ENCODE data around the gene HELLS.
"Not testable (repeated sequence)": the region's sequence is repeated elsewhere in the genome, so short reads cannot be mapped to it uniquely, and the experiment has no call there.

The HELLS gene

DNA sequence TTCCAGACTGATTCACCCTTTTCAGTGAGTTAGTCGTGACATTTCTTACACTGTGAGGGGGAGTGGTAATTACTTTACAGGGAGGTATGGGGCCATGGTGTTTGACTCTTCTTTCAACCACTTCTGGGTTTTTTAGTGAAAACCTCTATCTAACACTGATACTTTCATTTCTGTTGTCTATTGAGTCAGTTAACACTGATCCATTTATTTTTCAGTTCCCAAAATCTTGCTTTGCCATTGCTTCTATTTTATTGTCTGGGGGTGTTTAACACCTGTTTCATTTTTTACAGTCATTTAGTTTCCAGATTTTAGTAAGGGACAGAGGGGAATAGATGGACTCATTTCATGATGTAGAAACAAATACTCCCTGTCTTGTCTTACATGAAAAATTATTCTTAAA is 61.5 kb downstream of the HELLS start:
- DNase-seq (ENCODE audit: low read depth in 2 of 2): no peak

DNA sequence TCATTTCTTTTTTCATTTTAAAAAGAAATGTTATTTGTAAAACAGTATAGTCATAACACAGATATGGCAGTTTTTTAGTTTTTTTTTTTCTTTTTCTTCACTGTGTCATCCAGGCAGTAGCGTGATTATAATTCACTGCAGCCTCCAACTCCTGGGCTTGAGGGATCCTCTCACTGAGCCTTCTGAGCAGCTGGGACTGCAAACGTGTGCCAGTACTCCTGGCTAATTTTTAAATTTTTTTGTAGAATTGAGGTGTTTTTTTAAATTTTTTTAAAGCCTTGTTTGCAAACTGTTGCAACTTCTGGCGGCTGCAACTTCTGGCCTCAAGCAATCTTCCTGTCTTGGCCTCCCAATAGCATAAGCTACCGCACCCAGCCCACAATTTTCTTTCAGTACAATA is 63.0 kb downstream of the HELLS start:
- DNase-seq (ENCODE audit: low read depth in 2 of 2): no peak

DNA sequence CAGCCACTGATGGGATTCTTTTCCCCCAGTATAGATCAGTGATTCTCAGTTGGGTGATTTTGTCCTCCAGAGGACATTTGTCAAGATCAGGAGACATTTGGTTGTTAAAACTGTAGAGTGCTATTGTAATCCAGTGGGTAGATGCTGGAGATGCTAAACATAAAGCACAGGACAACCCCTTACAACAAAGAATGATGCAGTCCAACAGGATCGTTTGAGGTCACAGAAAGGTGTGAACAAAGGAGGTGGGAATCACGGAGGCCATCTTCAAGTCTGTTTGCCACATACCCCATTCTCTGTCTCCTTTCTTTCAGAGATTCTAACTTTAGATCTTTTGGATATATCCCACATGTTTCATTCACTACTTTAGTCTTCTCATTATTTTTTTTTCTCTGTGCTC is 69.0 kb downstream of the HELLS start:
- DNase-seq (ENCODE audit: low read depth in 2 of 2): no peak

DNA sequence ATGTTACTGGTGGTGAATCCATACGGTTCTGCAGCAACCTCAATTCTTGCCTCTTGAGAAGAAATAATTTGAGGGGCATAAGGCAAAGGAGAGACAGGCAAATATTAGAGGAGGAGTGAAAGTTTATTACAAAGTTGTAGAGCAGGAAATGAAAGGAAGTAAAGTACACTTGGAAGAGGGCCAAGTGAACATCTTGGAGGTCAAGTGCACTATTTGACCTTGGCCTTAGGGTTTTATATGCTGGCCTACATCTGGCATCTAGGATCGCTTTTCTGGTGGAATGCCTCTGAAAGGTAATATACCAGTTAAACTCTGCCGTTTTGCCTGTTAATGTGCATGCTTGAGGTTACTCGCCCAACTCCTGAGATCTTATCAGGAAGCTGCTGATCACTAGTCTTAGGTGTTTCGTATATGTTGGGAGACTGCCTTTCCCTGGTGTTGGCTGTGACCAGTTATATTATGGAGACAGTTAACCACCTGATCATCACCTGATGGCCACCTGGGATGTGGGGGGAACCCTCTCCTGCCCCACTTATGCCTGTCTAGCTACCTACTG is 71.9 kb downstream of the HELLS start:
- no peak for DNase-seq (ENCODE audit: low read depth in 2 of 2)

DNA sequence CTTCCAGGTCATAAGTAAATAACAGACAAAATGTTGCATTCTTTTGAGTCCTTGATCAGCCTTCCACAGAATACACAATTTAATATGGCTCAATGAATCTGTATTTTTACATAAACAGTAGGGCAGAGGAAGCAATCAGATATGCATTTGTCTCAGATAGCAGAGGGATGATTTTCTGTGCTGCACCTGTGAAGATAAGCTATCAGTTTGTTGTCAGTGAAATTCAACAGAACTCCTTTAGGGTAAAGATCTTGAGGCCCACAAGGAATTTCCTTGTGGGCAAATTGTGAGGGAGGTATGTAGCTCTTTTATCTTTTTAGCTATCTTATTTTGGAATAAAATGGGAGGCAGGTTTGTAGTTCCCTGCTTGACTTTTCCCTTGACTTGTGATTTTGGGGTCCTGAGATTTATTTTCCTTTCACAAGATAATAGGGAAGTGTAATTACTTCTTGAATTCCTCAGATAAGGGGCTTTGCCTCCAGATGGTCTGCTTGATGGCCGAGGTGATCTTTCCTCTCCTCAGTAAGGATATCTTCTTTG is 77.1 kb downstream of the HELLS start:
- DNase-seq (ENCODE audit: low read depth in 2 of 2): no peak

DNA sequence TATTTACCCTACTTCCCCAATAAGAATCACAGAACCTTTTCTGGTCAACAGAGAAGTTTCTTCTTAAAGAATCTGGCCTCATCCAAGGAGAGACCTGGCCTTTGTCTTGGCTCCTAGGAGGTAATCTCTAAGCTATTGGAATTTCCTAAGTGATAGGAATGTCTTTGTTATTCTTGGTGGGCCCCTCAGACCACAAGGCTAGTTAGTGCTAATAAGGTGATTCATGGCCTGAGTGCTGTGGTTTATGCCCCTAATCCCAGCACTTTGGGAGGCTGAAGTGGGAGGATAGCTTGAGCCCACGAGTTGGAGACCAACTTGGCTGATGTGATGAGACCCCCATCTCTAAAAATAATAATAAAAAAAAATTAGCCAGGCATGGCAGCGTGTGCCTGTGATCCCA is 78.0 kb downstream of the HELLS start:
- no peak for DNase-seq (ENCODE audit: low read depth in 2 of 2)

DNA sequence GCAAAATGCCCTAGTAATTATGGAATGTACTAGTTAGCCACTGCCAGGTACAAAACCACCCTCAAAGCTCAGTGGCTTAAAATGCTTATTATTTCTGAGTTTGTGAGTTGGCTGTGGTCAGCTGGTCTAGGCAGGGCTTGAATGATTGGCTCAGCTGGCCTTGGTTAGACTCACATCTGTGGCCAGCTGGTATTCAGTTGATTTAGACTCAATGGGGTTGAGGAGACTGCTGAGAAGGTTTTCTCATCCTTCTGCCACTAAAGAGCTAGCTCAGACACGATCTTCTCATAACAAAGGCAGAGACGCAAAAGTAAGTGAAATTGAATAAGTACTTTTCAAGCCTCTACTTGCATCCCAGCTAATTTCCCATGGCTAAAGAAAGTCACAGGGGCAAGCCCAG is 80.9 kb downstream of the HELLS start:
- no peak for DNase-seq (ENCODE audit: low read depth in 2 of 2)

DNA sequence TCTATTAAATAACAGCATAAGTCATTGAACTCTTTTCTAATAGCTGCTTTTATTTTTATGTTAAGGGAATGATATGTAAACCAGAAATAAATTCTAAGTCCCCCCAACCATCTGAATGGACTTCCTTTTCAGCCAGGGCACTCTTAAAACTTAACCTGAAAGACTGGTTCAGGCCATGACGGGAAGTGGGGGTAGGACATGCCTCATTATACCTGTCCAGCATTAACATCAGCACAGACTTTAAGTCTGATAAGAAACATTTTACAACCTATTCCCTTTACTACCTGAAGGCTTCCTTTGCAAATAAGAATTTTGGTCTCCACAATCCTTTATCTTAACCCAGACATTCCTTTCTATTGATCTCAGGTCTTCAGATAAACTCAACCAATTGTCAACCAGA is 81.9 kb downstream of the HELLS start:
- no peak for DNase-seq (ENCODE audit: low read depth in 2 of 2)

DNA sequence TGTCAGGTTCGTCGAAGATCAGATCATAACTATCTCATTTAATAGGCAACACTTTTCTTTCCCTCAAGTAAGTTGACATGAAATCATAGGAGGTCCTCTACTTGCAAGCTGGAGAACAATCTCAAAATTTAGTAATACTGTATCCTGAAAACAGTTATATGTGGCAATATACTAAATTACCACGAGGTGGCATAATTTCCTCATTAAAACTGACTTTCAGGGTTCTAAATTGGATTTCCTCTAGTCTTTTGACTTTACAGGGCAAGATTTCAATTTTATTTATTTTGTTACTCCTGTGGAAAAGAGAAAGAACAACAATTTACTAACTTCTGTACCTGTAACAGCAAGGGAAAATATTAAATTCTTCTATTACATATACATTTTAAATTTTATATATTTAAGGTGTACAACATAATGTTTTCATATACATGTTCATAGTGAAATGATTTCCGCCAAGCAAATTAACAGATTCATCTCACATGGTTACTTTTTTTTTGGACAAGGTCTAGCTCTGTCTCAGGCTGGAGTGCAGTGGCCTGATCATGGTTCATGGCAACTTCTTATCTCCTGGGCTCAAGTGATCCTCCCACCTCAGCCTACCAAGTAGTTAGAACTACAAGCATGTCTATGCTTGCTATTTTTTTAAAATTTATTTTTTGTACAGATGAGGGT is 84.6 kb downstream of the HELLS start:
- DNase-seq (ENCODE audit: low read depth in 2 of 2): no peak

DNA sequence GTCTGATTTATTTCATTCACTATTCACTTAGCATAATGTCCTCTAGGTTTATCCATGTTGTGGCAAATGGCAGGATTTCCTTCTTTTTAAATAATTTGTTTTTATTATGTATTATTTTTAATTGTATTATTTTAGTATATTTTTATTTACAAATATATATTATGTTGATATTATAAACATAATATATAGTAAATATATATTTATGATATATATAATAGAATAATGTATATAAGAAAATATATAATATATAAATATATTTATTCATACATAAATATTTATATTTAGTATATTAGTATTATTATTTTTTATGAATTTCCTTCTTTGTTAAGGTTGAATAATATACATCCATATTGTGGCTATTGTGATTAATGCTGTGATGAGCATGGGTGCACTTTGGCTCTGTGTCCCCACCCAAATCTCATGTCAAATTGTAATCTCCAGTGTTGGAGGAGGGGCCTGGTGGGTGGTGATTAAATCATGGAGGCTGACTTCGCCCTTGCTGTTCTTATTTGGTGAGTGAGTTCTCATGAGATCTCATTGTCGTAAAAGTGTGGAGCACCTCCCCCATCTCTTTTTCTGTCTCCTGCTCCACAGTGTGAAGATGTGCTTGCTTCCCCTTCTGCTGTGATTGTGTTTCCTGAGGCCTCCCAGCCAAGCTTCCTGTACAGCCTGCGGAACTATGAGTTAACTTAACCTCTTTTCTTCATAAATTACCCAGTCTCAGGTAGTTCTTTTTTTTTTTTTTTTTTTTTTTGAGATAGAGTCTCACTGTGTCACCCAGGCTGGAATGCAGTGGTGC is 85.7 kb downstream of the HELLS start:
- no peak for DNase-seq (ENCODE audit: low read depth in 2 of 2)

DNA sequence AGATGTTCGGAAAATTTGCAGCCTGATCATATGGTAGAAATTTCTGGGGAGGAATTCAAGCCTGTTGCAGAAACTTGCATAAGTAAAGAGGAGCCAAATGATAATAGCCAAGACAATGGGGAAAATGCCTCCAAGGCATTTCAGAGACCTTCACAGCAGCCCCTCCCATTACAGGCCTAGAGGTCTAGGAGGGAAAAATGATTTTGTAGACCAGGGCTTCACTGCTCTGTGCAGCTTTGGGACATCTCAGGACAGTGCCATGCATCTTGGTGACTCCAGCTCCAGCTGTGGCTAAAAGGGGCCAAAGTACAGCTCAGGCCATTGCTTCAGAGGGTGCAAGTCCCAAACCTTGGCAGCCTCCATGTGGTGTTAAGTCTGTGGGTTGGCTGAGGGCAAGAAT is 87.4 kb downstream of the HELLS start:
- no peak for DNase-seq (ENCODE audit: low read depth in 2 of 2)

DNA sequence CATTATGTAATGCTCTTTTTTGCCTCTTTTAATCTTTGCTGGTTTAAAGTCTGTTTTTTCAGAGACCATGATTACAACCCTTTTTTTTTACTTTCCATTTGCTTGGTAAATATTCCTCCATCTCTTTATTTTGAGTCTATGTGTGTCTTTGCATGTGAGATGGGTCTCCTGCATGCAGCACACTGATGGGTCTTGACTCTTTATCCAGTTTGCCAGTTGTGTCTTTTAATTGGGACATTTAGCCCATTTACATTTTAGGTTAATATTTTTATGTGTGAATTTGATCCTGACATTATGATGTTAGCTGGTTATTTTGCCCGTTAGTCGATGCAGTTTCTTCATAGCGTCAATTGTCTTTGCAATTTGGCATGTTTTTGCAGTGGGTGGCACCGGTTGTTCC is 92.5 kb downstream of the HELLS start:
- not testable (repeated sequence) for DNase-seq (ENCODE audit: low read depth in 2 of 2)

DNA sequence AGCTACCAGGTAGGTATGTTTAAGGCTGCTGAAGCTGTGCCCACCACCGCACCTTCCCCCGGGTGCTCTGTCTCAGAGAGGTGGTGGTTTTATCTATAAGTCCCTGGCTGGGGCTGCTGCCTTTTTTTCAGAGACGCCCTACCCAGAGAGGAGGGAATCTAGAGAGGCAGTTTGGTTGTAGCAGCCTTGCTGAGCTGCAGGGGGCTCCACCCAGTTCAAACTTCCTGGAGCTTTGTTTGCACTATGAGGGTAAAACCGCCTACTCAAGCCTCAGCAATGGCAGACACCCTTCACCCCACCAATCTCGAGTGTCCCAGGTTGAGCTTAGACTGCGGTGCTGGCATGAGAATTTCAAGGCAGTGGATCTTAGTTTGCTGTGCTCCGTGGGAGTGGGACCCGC is 94.3 kb downstream of the HELLS start:
- no peak for DNase-seq (ENCODE audit: low read depth in 2 of 2)

DNA sequence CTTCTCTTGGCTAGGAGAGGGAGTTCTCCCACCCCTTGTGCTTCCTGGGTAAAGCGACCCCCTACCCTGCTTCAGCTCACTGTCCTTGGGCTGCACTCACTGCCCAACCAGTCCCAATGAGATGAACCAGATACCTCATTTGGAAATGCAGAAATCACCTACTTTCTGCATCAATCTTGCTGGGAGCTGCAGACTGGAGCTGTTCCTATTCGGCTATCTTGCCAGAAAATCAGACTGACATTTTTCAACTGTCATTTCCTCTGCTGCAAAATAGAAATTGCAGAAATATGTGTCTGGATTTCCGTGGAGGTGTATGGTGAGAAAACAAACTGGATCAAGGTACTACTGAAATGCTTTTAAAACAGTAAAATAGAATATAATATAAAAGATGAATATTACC is 95.0 kb downstream of the HELLS start:
- no peak for DNase-seq (ENCODE audit: low read depth in 2 of 2)

DNA sequence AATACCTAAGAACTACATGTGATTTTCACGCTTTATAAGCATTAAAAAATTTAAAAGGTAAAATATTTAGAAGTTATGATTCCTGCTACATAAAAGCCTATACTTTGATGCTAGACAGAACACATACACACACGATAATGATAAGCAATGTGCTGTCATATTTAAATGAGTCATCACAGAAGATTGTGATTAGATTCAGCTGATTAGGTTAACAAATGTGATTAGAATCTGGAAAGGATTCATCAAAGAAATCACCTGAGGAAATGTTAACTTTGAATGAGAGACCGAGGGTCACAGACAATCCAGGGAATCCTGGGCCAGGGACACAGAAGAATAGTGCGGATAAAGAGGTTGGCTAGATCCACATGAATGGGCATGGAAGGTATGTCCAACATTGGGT is 95.9 kb downstream of the HELLS start:
- no peak for DNase-seq (ENCODE audit: low read depth in 2 of 2)

DNA sequence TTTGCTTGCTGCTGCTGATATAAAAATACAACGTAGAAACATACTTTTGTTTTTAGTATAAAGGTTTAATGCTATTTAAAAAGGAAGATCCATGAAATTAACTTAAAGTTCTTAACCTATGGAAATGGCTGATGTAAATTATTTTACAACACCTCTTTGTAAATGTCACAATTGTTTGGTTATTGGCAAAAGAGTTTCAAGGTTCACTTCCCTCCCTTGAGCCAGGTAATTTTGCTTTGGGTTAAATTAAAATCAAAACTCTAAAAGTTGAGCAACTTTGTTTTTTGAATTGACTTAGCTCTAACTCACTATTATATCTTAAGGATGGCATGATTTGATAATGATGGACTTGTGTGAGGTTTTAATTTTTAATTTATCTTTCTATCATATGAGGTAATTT is 98.8 kb downstream of the HELLS start:
- DNase-seq (ENCODE audit: low read depth in 2 of 2): no peak

DNA sequence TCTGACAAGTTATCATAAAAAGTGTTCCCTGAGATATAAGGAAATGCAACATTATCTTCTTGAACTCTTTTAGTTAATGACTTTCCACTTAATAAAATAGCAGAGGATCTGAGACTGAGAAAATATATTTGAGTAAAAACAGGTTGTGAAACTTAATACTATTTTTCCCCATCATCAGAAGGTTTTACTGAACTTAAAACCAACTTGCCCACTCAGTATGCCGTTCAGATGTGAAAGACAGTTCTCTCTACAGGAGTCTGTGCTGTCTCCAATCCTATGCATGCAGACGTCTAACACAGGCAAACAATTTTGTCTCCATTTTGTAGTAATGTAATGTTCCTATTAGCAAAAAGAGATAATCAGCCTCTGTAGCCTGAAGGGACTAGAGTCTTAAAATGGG is 99.7 kb downstream of the HELLS start:
- no peak for DNase-seq (ENCODE audit: low read depth in 2 of 2)
